Heart left ventricle (tissue), 13 donors: ENCODE results near the gene FAM83G.

ENCODE experiments used
- POLR2A ChIP-seq, 2 donors: fragments of 450-650 bp; IDR thresholded peaks; one replicate each; pipeline ENCODE4 v1.6.1; 2017; ENCODE audit warnings: antibody characterized with exemption in 2 of 2, mild to moderate bottlenecking in 2 of 2, moderate library complexity in 2 of 2
- TF ChIP-seq, protein P1 (sequence below), 12 donors: fragments of 200-600 bp; sonication (generic) in 4 of 12; IDR thresholded peaks; one replicate each; pipeline versions ENCODE4 v1.5.0 to v1.8.0; 2018 to 2022; ENCODE audit warnings: antibody characterized with exemption in 12 of 12, mild to moderate bottlenecking in 5 of 12
- donor health status: ischemic (EF 13 %, LVEDD 7.1; RV severe dilation, severe dysfunction).
- donor health status: DM: no; HTN: yes; CAD: no.
- donor health status: DM: no; HTN: no; CAD: no.
- donor health status: ischemic (EF 25% LVEDD 6.9; RV normal size, moderate dysfunction).
- donor health status: ischemic (EF 25% LVEDD 5.7; RV mildly dilated, moderate dysfunction).
- donor health status: ischemic (EF 35%, LVEDD 5.7; RV mildly dilated, moderate dysfunction).
- donor health status: nonischemic (EF 11% LVEDD 7.7; RV severe dilation, severe dysfunction).
- donor health status: DM: yes; HTN: yes; CAD: no.
- donor health status: PGD.
- donor health status: ischemic (EF 29% LVEDD 5.4; RV normal size, mild dysfunction).
- donor health status: nonischemic (EF 23%, LVEDD 6.1; RV moderate dilation, normal function).

DNA sequence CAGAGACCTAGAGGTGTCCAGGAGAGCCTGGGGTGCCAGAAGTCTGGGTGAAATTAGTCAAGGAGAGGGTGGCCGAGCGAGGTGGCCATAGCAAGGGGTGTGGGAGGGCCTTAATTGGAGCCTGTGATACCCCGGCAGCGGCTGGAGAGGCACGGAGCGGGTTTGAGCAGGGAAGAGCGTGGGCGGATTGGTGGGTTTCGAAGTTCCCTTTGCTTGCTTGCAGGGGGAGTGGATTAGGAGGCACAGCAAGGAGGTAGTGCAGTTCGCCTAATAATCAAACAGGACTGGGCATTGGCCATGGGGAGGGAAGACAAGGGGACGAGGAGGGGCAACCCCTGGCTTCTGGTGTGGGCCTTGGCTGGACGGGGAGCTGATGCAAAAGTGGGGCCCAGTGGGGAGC lies 5.4 kb upstream of the FAM83G start:
- TF ChIP-seq, protein P1, sequence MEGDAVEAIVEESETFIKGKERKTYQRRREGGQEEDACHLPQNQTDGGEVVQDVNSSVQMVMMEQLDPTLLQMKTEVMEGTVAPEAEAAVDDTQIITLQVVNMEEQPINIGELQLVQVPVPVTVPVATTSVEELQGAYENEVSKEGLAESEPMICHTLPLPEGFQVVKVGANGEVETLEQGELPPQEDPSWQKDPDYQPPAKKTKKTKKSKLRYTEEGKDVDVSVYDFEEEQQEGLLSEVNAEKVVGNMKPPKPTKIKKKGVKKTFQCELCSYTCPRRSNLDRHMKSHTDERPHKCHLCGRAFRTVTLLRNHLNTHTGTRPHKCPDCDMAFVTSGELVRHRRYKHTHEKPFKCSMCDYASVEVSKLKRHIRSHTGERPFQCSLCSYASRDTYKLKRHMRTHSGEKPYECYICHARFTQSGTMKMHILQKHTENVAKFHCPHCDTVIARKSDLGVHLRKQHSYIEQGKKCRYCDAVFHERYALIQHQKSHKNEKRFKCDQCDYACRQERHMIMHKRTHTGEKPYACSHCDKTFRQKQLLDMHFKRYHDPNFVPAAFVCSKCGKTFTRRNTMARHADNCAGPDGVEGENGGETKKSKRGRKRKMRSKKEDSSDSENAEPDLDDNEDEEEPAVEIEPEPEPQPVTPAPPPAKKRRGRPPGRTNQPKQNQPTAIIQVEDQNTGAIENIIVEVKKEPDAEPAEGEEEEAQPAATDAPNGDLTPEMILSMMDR (IDR thresholded peaks at IDR 0.05) = no peak
- no peak for TF ChIP-seq POLR2A (IDR thresholded peaks at IDR 0.05)
